ENCODE data around the gene PALM2AKAP2.

PALM2AKAP2 gene

GRCh38 chr9:109791003-109791677, 11.1 kb downstream of the PALM2AKAP2 start:
- Mint-ChIP-seq H3K9me3 (peaks cover 0 to 7% of the 10 kb centered on the region in 2 donors), H3K4me3 (no peak overlapping the region), H3K4me1 (no peaks in the 10 kb centered on the region), H3K27ac (no peak overlapping the region), H3K27me3 (no peaks in the 10 kb centered on the region)
- no peak for ATAC-seq
- DNase-seq: no peak

GRCh38 chr9:109791747-109792146, 11.7 kb downstream of the PALM2AKAP2 start:
- ATAC-seq (no peak), DNase-seq (no peak)
- Mint-ChIP-seq H3K4me3 (no peak overlapping the region), H3K9me3 (peaks cover 0 to 7% of the 10 kb centered on the region in 2 donors), H3K4me1 (no peaks in the 10 kb centered on the region), H3K27me3 (no peaks in the 10 kb centered on the region), H3K27ac (no peak overlapping the region)

- no peak overlapping the region for H3K4me3 Mint-ChIP-seq
- H3K9me3 Mint-ChIP-seq: peaks cover 0 to 7% of the 10 kb centered on the region in 2 donors
- peak overlapping the region in 1 of 2 donors; percentile 19 for H3K27ac Mint-ChIP-seq
- H3K4me1 Mint-ChIP-seq: no peaks in the 10 kb centered on the region
- DNase-seq (no peak), ATAC-seq (no peak)
- H3K27me3 Mint-ChIP-seq: no peaks in the 10 kb centered on the region
Measured at GRCh38 chr9:109792951-109793546, 13.1 kb downstream of the PALM2AKAP2 start.

GRCh38 chr9:109793921-109794320, 13.9 kb downstream of the PALM2AKAP2 start:
- H3K27me3 Mint-ChIP-seq: no peaks in the 10 kb centered on the region
- H3K4me3 Mint-ChIP-seq: no peak overlapping the region
- DNase-seq (no peak), ATAC-seq (no peak)
- no peaks in the 10 kb centered on the region for H3K9me3 Mint-ChIP-seq
- no peaks in the 10 kb centered on the region for H3K4me1 Mint-ChIP-seq
- H3K27ac Mint-ChIP-seq: no peak overlapping the region

DNA sequence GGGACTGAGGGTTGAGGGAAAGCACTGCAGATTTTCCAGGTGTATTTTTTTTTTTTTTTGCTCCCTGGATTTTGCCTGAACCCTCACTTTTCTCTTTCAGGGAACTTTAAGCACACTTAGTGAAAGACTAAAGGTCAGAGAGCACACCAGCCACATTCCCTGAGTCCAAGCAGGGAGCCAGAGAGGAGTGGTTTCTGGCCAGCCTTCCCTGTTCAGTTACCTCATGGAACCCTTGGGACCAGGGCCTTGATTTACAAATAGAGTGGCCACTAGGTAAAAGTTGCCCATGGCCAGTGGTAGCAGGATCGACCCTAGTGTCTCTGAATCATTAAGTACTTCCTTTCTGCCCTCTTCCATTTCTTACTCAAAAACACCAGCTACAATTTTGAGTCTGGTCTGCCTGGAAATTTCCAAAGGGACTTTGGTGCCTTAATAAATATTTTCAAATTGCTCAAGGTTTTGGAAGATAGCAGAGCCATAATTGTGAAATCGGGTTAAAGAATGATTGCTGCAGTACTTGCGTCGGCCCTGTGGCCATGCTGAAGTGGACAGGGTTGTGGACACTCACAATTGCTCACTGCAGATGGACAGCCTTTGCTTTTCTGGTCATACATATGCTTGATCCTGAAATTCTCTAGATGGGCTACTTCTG, 14.5 kb downstream of the PALM2AKAP2 start:
- no peak overlapping the region for H3K27ac Mint-ChIP-seq
- no peak for DNase-seq

DNA sequence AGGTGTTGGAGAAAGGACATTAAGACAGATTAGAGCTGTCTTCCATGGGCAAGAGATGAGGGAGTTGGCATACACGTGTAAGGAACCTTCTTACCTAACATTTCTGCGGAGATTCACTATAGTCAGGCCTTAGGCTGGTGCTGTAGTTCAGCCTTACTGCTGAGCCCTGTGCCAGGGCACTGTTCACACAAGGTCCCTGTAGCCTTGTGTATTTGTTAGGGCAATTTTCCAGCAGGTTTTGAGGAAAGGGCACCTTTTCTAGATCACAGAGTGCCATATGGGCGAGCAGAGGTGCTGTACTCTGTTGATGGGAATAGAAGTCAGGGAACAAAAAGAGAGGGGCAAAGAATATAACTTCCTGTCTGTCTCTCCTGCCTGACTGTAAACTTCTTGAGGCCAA, 15.6 kb downstream of the PALM2AKAP2 start:
- DNase-seq: no peak
- H3K4me3 Mint-ChIP-seq: no peak overlapping the region
- no peaks in the 10 kb centered on the region for H3K9me3 Mint-ChIP-seq
- H3K27ac Mint-ChIP-seq: peak overlapping the region in 1 of 2 donors; percentile 89
- no peaks in the 10 kb centered on the region for H3K4me1 Mint-ChIP-seq
- ATAC-seq: no peak
- H3K27me3 Mint-ChIP-seq: no peaks in the 10 kb centered on the region

More for the DNA sequence above, 14.5 kb downstream of the PALM2AKAP2 start:
- ATAC-seq: no peak
- H3K4me1 Mint-ChIP-seq: no peaks in the 10 kb centered on the region
- H3K4me3 Mint-ChIP-seq: no peak overlapping the region
- no peaks in the 10 kb centered on the region for H3K9me3 Mint-ChIP-seq
- no peaks in the 10 kb centered on the region for H3K27me3 Mint-ChIP-seq

DNA sequence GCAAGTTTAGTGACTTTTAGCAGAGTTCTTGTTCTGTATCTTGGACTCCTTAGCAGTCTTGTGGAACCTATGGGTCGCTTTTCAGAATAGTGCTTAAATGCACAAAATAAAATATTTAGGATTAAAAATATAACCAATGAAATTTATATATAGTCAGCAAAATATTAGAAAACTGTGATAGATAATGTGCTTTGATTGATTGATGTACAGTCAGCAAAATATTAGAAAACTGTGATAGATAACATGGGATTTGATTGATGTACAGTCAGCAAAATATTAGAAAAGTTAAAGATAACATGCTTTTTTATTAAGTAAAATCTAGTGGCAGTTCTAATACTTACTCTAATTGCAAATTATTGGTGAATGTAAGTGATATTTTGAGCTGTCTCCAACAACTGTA, 16.1 kb downstream of the PALM2AKAP2 start:
- H3K4me1 Mint-ChIP-seq: no peaks in the 10 kb centered on the region
- ATAC-seq: no peak
- H3K4me3 Mint-ChIP-seq: no peak overlapping the region
- no peaks in the 10 kb centered on the region for H3K27me3 Mint-ChIP-seq
- no peak overlapping the region for H3K27ac Mint-ChIP-seq
- H3K9me3 Mint-ChIP-seq: no peaks in the 10 kb centered on the region
- no peak for DNase-seq

DNA sequence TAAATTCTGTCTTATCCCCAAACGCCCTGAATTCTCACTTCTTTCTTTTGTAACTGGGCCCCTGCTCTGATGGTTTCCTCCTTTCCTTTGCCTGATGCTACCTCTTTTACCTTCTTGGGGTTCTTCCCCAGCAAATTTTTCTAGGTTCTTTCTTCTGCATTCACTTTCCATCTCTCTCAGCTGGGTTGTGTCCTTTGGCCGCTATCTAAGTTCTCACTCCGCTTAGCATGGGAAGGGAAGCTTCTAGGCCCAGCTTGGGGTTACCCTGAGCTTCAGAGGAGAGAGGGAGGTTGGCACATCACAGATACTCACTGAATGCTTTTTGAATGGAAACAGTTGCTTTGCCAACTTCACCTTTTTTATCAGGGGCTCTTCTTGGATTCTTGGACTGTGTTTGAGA, 17.0 kb downstream of the PALM2AKAP2 start:
- no peak for ATAC-seq
- Mint-ChIP-seq H3K27ac (no peak overlapping the region), H3K4me1 (no peaks in the 10 kb centered on the region), H3K9me3 (no peaks in the 10 kb centered on the region), H3K27me3 (no peaks in the 10 kb centered on the region), H3K4me3 (no peak overlapping the region)
- no peak for DNase-seq

DNA sequence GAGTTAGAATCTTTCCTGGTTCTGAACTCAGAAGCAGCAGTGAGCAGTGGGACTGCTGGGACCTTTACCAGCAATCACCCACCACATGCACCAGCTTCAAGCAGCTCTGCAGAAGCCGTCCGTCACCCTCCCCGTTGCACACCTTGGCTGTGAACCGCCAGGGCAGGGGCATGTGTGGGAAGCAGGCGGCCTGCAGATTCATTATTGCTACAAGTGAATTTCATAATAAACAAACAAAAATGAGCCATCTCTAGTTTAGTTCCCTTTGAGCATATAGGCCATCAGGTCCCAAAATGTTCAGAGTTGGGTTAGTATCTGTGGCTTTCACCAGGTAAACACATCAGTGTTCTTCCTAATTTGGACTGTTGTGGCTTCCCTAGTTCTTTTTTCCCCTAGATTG, 17.5 kb downstream of the PALM2AKAP2 start:
- Mint-ChIP-seq H3K27me3 (no peaks in the 10 kb centered on the region), H3K4me1 (no peaks in the 10 kb centered on the region), H3K27ac (no peak overlapping the region), H3K9me3 (no peaks in the 10 kb centered on the region), H3K4me3 (no peak overlapping the region)
- no peak for ATAC-seq
- DNase-seq: no peak

- Mint-ChIP-seq H3K9me3 (no peaks in the 10 kb centered on the region), H3K4me3 (no peak overlapping the region), H3K27me3 (no peaks in the 10 kb centered on the region), H3K27ac (no peak overlapping the region), H3K4me1 (no peaks in the 10 kb centered on the region)
- no peak for DNase-seq
- no peak for ATAC-seq
Measured at GRCh38 chr9:109799141-109799540, 19.1 kb downstream of the PALM2AKAP2 start.

DNA sequence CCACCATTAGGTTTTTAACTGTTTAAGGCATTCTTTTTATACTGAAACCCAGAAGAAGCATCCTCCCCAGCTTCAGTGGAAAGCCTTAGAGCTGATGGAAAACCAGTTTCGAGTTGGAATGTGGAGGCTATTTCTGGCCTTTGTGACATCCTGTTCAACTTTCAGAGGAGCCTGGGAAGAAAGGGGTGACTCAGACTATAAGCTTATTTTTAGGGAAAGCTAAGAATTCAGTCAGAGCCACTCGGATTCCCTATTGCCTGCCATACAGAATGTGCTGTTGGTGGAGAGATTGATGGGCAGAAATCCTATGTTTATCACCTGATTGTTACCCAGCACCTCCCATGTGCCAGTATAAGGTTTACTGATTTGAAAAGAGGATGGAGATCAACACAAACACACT, 19.8 kb downstream of the PALM2AKAP2 start:
- Mint-ChIP-seq H3K27ac (no peak overlapping the region), H3K4me3 (no peak overlapping the region), H3K9me3 (no peaks in the 10 kb centered on the region), H3K27me3 (no peaks in the 10 kb centered on the region), H3K4me1 (no peaks in the 10 kb centered on the region)
- no peak for DNase-seq
- ATAC-seq: no peak

DNA sequence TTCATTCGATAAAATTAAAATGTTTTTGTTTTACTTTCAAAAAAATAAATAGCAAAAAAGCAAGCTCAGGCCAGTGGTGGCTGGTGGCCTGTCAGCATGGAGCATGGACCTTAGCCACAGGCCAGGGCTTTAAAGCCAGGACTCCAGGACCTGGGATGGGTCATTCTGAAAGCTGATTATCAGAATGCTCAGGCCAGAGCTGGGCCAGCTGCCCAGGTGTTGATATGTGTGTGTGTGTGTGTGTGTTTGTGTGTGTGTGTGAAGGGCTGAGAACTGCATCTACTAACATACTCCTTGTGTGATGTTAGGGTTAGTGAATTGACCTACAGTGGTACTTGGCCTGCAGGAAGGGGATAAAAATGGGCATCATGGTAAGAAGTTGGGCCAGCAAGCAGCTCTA, 21.5 kb downstream of the PALM2AKAP2 start:
- Mint-ChIP-seq H3K4me3 (no peak overlapping the region), H3K27me3 (no peaks in the 10 kb centered on the region), H3K27ac (no peak overlapping the region), H3K4me1 (no peaks in the 10 kb centered on the region), H3K9me3 (peaks cover 0 to 3% of the 10 kb centered on the region in 2 donors)
- ATAC-seq (no peak), DNase-seq (no peak)

DNA sequence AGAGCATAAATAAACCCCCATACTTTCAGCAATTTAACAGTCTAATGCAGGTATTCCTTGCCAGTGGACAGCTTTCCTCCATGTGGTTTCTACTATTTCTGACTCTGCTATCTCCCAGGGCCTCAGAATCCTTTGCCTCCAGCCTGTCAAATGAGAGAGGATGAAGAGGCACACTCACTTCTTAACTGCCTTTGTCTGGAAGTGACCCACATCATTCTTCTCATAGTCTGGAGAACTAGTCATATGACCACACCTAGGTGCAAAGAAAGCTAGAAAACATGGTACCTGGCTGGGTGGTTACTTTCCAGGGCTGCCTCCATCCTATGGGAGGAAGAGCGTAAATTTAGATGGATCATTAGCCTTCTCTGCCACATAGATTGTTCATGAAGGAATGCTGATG, 22.5 kb downstream of the PALM2AKAP2 start:
- no peak overlapping the region for H3K27ac Mint-ChIP-seq
- no peak for ATAC-seq

GRCh38 chr9:109805050-109805449, 25.1 kb downstream of the PALM2AKAP2 start:
- ATAC-seq (no peak), DNase-seq (no peak)
- Mint-ChIP-seq H3K4me1 (no peaks in the 10 kb centered on the region), H3K27ac (no peak overlapping the region), H3K27me3 (peaks cover under 1% of the 10 kb centered on the region), H3K4me3 (no peak overlapping the region), H3K9me3 (peaks cover 5 to 22% of the 10 kb centered on the region in 2 donors)

More for the DNA sequence above, 22.5 kb downstream of the PALM2AKAP2 start:
- DNase-seq: no peak
- no peaks in the 10 kb centered on the region for H3K27me3 Mint-ChIP-seq
- no peaks in the 10 kb centered on the region for H3K4me1 Mint-ChIP-seq
- H3K4me3 Mint-ChIP-seq: no peak overlapping the region
- H3K9me3 Mint-ChIP-seq: peaks cover 0 to 10% of the 10 kb centered on the region in 2 donors

- no peaks in the 10 kb centered on the region for H3K4me1 Mint-ChIP-seq
- H3K27ac Mint-ChIP-seq: no peak overlapping the region
- peaks cover 11% of the 10 kb centered on the region for H3K27me3 Mint-ChIP-seq
- H3K4me3 Mint-ChIP-seq: no peak overlapping the region
- DNase-seq (no peak), ATAC-seq (no peak)
- peaks cover 5 to 22% of the 10 kb centered on the region in 2 donors for H3K9me3 Mint-ChIP-seq
Measured at GRCh38 chr9:109806506-109807115, 26.6 kb downstream of the PALM2AKAP2 start.

DNA sequence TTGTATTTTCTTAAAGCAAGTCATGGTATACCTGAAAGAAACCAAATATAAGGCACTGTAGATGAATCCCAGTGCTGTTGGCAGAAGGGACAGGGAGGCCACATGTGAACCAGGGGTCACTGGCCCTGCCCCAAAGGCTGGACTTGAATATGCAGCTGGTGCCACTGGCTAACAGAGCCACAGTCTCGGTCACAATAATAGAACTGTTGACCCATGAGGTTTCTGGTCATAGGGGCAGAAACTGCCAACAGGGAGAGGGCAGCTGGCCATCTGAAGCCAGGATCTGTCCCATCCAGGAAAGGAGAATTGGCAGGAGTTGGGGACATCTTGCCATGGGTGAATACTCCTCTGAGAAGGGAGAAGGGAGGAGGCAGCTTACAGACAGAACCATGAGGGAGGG, 31.9 kb downstream of the PALM2AKAP2 start:
- Mint-ChIP-seq H3K27ac (no peak overlapping the region), H3K9me3 (peaks cover 5 to 15% of the 10 kb centered on the region in 2 donors), H3K4me3 (no peak overlapping the region), H3K4me1 (no peaks in the 10 kb centered on the region), H3K27me3 (peaks cover 11% of the 10 kb centered on the region)
- ATAC-seq: no peak
- no peak for DNase-seq
